Small intestine (tissue), 7 donors: ENCODE data around the gene MTRR. TPM values are rescaled to one million over a fixed set of nuclear protein-coding genes. Genes with fewer than 3 reads are reported as not detected.

ENCODE experiments used
- DNase-seq, 2 donors: peaks; one replicate each; pipeline versions ENCODE4 v3.0.0 to v3.0.0-alpha.2; 2013
- FAIRE-seq: peaks from 2 replicates; lab custom pipeline; 2012; peaks lifted over from hg19 to GRCh38; lab: Jason Lieb, UNC
- H3K27ac ChIP-seq, 3 donors: one replicate each; pipeline ENCODE4 v1.5.1; 2013; ENCODE audit warnings: low read length in 2 of 3, mild to moderate bottlenecking in 2 of 3, control low read depth in 1 of 3, inconsistent platforms in 1 of 3, low read depth in 1 of 3, moderate library complexity in 1 of 3
- H3K27me3 ChIP-seq, 3 donors: one replicate each; pipeline ENCODE4 v1.6.1; 2013; ENCODE audit warnings: low read length in 3 of 3, inconsistent platforms in 1 of 3; ENCODE audit not compliant: control insufficient read depth in 3 of 3, insufficient read depth in 3 of 3
- H3K36me3 ChIP-seq, 3 donors: one replicate each; pipeline ENCODE4 v1.6.1; 2013; ENCODE audit warnings: low read length in 3 of 3, inconsistent platforms in 1 of 3, low read depth in 1 of 3, mild to moderate bottlenecking in 1 of 3, moderate library complexity in 1 of 3; ENCODE audit not compliant: control insufficient read depth in 3 of 3, insufficient read depth in 2 of 3
- H3K4me1 ChIP-seq, 3 donors: one replicate each; pipeline ENCODE4 v1.6.1; 2013; ENCODE audit warnings: low read length in 2 of 3, inconsistent platforms in 1 of 3, low read depth in 1 of 3, mild to moderate bottlenecking in 1 of 3, moderate library complexity in 1 of 3; ENCODE audit not compliant: control insufficient read depth in 3 of 3, insufficient read depth in 2 of 3
- H3K4me3 ChIP-seq, 3 donors: one replicate each; pipeline ENCODE4 v1.5.1; 2013; ENCODE audit warnings: low read length in 3 of 3, control low read depth in 1 of 3, inconsistent platforms in 1 of 3, low read depth in 1 of 3, mild to moderate bottlenecking in 1 of 3, moderate library complexity in 1 of 3
- H3K9me3 ChIP-seq, 2 donors: one replicate each; pipeline ENCODE4 v1.6.1; 2013; ENCODE audit warnings: low read depth in 1 of 2, low read length in 1 of 2; ENCODE audit not compliant: control insufficient read depth in 2 of 2, insufficient read depth in 1 of 2
- WGBS, 3 donors: extraction: QIAGEN DNeasy Blood & Tissue Kit; methylation state at CpG; one replicate each; pipeline ENCODE4 v1.1.7; 2013; 5-methylcytosine and 5-hydroxymethylcytosine counted together
- polyA plus RNA-seq, 4 donors: library from polyadenylated mRNA; stranded (reverse) in 3 of 4; unstranded in 1 of 4; fragments of 200-250 nt in 3 of 4; fragments of 120-200 nt in 1 of 4; gene quantifications; one replicate each; pipeline versions ENCODE4 v1.2.1 to v1.2.3, GENCODE V29; 2013
- donor health status: healthy with polysubstance abuse.
- donor health status: control.
- donor health status: control.
- donor health status: Bipolar disorder and iron deficiency.
- donor health status: healthy.

Gene MTRR
- polyA plus RNA-seq, 4 donors: 14.1 to 45.4 (median 19.1) TPM

DNA sequence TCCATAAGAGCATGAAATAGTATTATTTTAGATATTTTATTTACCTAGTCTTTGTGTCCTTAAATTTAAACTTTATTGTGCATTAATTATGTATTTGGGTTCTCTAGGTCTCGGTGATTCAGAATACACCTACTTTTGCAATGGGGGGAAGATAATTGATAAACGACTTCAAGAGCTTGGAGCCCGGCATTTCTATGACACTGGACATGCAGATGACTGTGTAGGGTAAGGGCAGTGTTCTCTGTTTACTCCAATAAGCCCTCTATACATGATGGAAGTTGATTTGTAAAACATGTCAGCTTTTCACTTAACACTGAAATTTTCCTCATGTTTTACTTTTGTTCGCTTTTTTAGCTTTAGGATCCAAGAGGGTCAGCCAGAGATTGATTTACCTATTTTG, 6.2 kb downstream of the MTRR start:
- Histone ChIP-seq H3K9me3 (peaks cover 0 to 8% of the 10 kb centered on the region in 2 donors), H3K4me1 (peaks cover 6 to 26% (median 8%) of the 10 kb centered on the region in 3 donors), H3K27ac (no peak overlapping the region), H3K36me3 (peaks cover 6 to 19% (median 9%) of the 10 kb centered on the region in 3 donors), H3K27me3 (no peaks in the 10 kb centered on the region), H3K4me3 (no peak overlapping the region)
- FAIRE-seq: no peak
- WGBS, 3 donors: 96 to 98% (median 97%) methylated on average over 4 of the region's 4 CpGs
- no peak for DNase-seq

DNA sequence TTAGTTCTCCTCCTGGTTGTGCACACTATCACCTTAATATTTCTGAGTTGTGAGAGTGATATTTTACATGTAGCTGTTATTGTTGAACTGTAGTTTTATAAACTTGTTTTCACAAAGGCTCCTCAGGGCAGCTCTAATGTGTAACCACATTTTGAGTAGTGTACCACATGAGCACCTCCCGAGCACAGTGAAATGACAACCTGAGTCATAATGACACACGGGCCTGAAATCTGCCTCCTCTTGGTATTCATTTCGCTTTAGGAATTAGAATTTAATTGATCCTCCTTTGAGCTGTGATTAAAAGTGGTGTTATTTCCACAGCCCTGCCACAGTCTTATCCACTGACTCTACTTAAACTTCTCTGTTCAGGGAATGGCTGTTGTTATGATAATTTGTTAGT, 7.9 kb downstream of the MTRR start:
- H3K4me3 ChIP-seq: no peak overlapping the region
- WGBS, 3 donors: 77 to 81% (median 77%) methylated on average over 3 of the region's 3 CpGs
- peaks cover 6 to 29% (median 14%) of the 10 kb centered on the region in 3 donors for H3K36me3 ChIP-seq
- peaks cover 0 to 14% of the 10 kb centered on the region in 2 donors for H3K9me3 ChIP-seq
- FAIRE-seq: no peak
- no peaks in the 10 kb centered on the region for H3K27me3 ChIP-seq
- H3K27ac ChIP-seq: no peak overlapping the region
- no peak for DNase-seq
- H3K4me1 ChIP-seq: peaks cover 2 to 16% (median 4%) of the 10 kb centered on the region in 3 donors

- Histone ChIP-seq H3K4me3 (no peak overlapping the region), H3K4me1 (peaks cover 2 to 15% (median 4%) of the 10 kb centered on the region in 3 donors), H3K27me3 (no peaks in the 10 kb centered on the region), H3K27ac (peak overlapping the region in 1 of 3 donors; percentile 32), H3K9me3 (peaks cover 0 to 14% of the 10 kb centered on the region in 2 donors), H3K36me3 (peaks cover 10 to 32% (median 17%) of the 10 kb centered on the region in 3 donors)
- DNase-seq (peak in 1 of 2 donors; percentile 39), FAIRE-seq (no peak)
- 59 to 71% (median 70%) methylated on average over 9 of the region's 9 CpGs for whole genome bisulfite sequencing, 3 donors
These were observed 8.9 kb downstream of the MTRR start for GRCh38 chr5:7877851-7878250.

DNA sequence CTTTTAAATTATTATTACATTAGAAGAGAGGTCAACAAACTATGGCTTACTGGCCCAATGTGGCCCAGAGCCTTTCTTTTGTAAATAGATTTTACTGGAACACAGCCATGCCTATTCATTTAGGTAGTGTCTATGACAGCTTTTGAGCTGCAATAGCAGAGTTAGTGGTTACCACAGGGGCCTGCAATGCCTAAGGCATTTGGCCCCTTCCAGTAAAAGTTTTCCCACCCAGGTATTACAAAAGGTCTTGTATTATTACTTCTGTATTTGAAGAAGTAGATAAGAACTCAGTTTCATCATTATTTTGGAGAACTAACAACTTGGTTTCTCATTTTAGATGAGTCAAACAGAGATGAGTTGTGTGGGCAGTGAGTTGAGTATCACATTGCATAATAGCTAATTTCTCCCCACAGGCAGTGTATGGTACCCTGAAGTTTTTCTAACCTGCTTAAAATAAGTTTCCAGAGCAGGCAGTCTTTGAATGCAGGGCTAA, 9.5 kb downstream of the MTRR start:
- no peaks in the 10 kb centered on the region for H3K27me3 ChIP-seq
- H3K4me1 ChIP-seq: peaks cover 2 to 15% (median 4%) of the 10 kb centered on the region in 3 donors
- peak overlapping the region in 2 of 3 donors; percentile 27 to 42 for H3K27ac ChIP-seq
- H3K36me3 ChIP-seq: peaks cover 8 to 30% (median 17%) of the 10 kb centered on the region in 3 donors
- FAIRE-seq (no peak), DNase-seq (no peak)
- H3K4me3 ChIP-seq: no peak overlapping the region
- peaks cover 0 to 14% of the 10 kb centered on the region in 2 donors for H3K9me3 ChIP-seq

- Histone ChIP-seq H3K4me1 (peaks cover 0 to 15% (median 4%) of the 10 kb centered on the region in 3 donors), H3K27ac (no peak overlapping the region), H3K36me3 (peaks cover 14 to 40% (median 15%) of the 10 kb centered on the region in 3 donors), H3K27me3 (no peaks in the 10 kb centered on the region), H3K4me3 (no peak overlapping the region), H3K9me3 (peaks cover 0 to 14% of the 10 kb centered on the region in 2 donors)
- DNase-seq: no peak
- FAIRE-seq: no peak
- WGBS, 3 donors: 89 to 95% (median 95%) methylated on average over 4 of the region's 4 CpGs
These were observed 12.1 kb downstream of the MTRR start for GRCh38 chr5:7881091-7881490.

GRCh38 chr5:7881816-7882215, 12.9 kb downstream of the MTRR start:
- FAIRE-seq (no peak), DNase-seq (no peak)
- H3K4me3 ChIP-seq: no peak overlapping the region
- peaks cover 11 to 40% (median 13%) of the 10 kb centered on the region in 3 donors for H3K36me3 ChIP-seq
- H3K4me1 ChIP-seq: peaks cover 0 to 15% (median 4%) of the 10 kb centered on the region in 3 donors
- no peaks in the 10 kb centered on the region for H3K27me3 ChIP-seq
- H3K9me3 ChIP-seq: peaks cover 0 to 14% of the 10 kb centered on the region in 2 donors
- no peak overlapping the region for H3K27ac ChIP-seq
- WGBS, 3 donors: 94 to 100% (median 95%) methylated on average over 2 of the region's 2 CpGs

- 93 to 94% (median 94%) methylated on average over 4 of the region's 4 CpGs for WGBS, 3 donors
- no peaks in the 10 kb centered on the region for H3K27me3 ChIP-seq
- H3K4me1 ChIP-seq: peaks cover 0 to 13% (median 4%) of the 10 kb centered on the region in 3 donors
- H3K27ac ChIP-seq: no peak overlapping the region
- FAIRE-seq (no peak), DNase-seq (no peak)
- no peak overlapping the region for H3K4me3 ChIP-seq
- H3K36me3 ChIP-seq: peaks cover 11 to 37% (median 13%) of the 10 kb centered on the region in 3 donors
- peaks cover 0 to 14% of the 10 kb centered on the region in 2 donors for H3K9me3 ChIP-seq
These were observed 14.0 kb downstream of the MTRR start for GRCh38 chr5:7882926-7883325.

DNA sequence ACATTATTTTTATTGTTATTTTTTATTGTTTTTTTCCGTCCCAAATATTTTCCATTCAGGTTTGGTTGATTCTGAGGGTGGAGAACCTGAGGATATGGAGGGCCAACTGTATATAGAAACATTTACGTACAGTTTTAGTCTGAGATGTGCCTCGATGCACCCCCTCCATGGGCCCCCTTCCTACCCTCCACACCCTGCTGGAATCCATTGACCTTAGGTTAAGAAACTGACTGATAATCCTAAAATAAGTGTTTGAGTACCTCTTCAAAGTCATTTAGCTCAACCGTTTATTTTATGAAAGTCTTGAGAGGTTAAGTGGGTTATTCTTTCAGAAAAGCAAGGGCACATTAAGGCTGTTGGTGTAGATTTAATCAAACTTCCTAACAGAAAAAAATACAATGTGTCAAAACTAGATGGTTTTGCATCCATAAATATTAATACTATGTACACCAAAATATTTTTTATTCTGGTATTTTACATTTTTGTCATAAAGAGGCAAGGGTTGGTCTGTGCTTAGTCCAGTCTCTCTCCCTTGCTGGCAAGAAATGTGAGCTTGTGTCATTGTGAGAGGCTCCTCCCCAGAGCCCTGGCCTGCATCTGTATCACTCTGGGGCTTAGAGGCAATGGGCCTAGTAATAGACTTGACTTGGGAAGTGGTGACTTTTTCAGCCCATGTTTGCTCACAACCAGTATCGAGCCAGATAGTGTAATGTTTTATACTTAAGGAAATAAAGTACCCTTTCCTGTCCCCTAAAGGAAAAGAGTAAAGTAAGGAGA, 15.7 kb downstream of the MTRR start:
- Histone ChIP-seq H3K27me3 (no peaks in the 10 kb centered on the region), H3K9me3 (peaks cover 0 to 10% of the 10 kb centered on the region in 2 donors), H3K4me1 (peaks cover 0 to 2% (median under 1%) of the 10 kb centered on the region in 3 donors), H3K27ac (no peak overlapping the region), H3K36me3 (peaks cover 14 to 39% (median 17%) of the 10 kb centered on the region in 3 donors), H3K4me3 (no peak overlapping the region)
- FAIRE-seq: no peak
- DNase-seq: no peak
- WGBS, 3 donors: 78 to 86% (median 83%) methylated on average over 5 of the region's 5 CpGs
